Keratinocyte (primary cell): ENCODE data around the gene KLHL29. TPM values are rescaled to one million over a fixed set of nuclear protein-coding genes. Genes with fewer than 3 reads are reported as not detected.

Experiments
- DNase-seq: peaks from one replicate; pipeline ENCODE4 v3.0.0-alpha.2; 2011; ENCODE audit warnings: low read depth, missing footprints, low spot score
- FAIRE-seq: peaks from 2 replicates; lab custom pipeline; 2011; peaks lifted over from hg19 to GRCh38; lab: Jason Lieb, UNC
- H2AFZ ChIP-seq: 2 replicates; pipeline ENCODE4 v1.6.0; 2012; ENCODE audit warnings: low read length, control low read depth, inconsistent platforms; ENCODE audit not compliant: control insufficient read depth
- H3K27ac ChIP-seq: 2 replicates; pipeline ENCODE4 v1.5.1; 2011; ENCODE audit warnings: low read length; ENCODE audit not compliant: control insufficient read depth, insufficient read depth
- H3K27me3 ChIP-seq: 3 replicates; pipeline ENCODE4 v1.6.0; 2011; ENCODE audit warnings: low read length; ENCODE audit not compliant: control insufficient read depth, insufficient read depth; ENCODE audit errors: extremely low read depth
- H3K36me3 ChIP-seq, 2 experiments: 2 replicates in 1 of 2; 3 replicates in 1 of 2; pipeline ENCODE4 v1.5.1; 2011; ENCODE audit warnings: low read length in 2 of 2, mild to moderate bottlenecking in 1 of 2; ENCODE audit not compliant: control insufficient read depth in 2 of 2, insufficient read depth in 2 of 2; ENCODE audit errors: extremely low read depth in 1 of 2
- H3K4me1 ChIP-seq: 3 replicates; pipeline ENCODE4 v1.5.1; 2011; ENCODE audit warnings: low read length; ENCODE audit not compliant: control insufficient read depth, insufficient read depth; ENCODE audit errors: extremely low read depth
- H3K4me2 ChIP-seq: 3 replicates; pipeline ENCODE4 v1.6.0; 2011; ENCODE audit warnings: low read depth, low read length; ENCODE audit not compliant: control insufficient read depth, insufficient read depth; ENCODE audit errors: extremely low read depth
- H3K4me3 ChIP-seq, 3 experiments: fragments of 200-600 bp in 1 of 3; sonication (generic) in 1 of 3; 2 replicates in 2 of 3; 3 replicates in 1 of 3; pipeline ENCODE4 v1.5.1; 2011 to 2016; ENCODE audit warnings: low read length in 3 of 3, mild to moderate bottlenecking in 3 of 3, control low read depth in 2 of 3, inconsistent platforms in 1 of 3, low read depth in 1 of 3, mixed read lengths in 1 of 3, mixed run types in 1 of 3, moderate library complexity in 1 of 3; ENCODE audit not compliant: control insufficient read depth in 2 of 3, insufficient read depth in 2 of 3; ENCODE audit errors: extremely low read depth in 1 of 3
- H3K79me2 ChIP-seq: 2 replicates; pipeline ENCODE4 v1.6.0; 2012; ENCODE audit warnings: low read length; ENCODE audit not compliant: control insufficient read depth, insufficient read depth
- H3K9ac ChIP-seq: 3 replicates; pipeline ENCODE4 v1.6.0; 2011; ENCODE audit warnings: low read length; ENCODE audit not compliant: control insufficient read depth, insufficient read depth; ENCODE audit errors: extremely low read depth
- H3K9me1 ChIP-seq: 3 replicates; pipeline ENCODE4 v1.6.0; 2011; ENCODE audit warnings: low read length; ENCODE audit not compliant: control insufficient read depth, insufficient read depth; ENCODE audit errors: extremely low read depth
- H3K9me3 ChIP-seq: 2 replicates; pipeline ENCODE4 v1.5.1; 2012; ENCODE audit warnings: low read depth, low read length; ENCODE audit not compliant: control insufficient read depth
- H4K20me1 ChIP-seq: 3 replicates; pipeline ENCODE4 v1.6.0; 2011; ENCODE audit warnings: low read length; ENCODE audit not compliant: control insufficient read depth, insufficient read depth; ENCODE audit errors: extremely low read depth
- CTCF ChIP-seq, 3 experiments: IDR thresholded peaks in 1 of 3; conservative IDR thresholded peaks in 1 of 3; optimal IDR thresholded peaks in 1 of 3; 2 replicates in 2 of 3; 3 replicates in 1 of 3; pipeline versions ENCODE3 to v1.5.1; 2011; ENCODE audit warnings: low read length in 3 of 3, mild to moderate bottlenecking in 3 of 3, moderate library complexity in 2 of 3, control low read depth in 1 of 3, inconsistent platforms in 1 of 3; ENCODE audit not compliant: insufficient read depth in 2 of 3; ENCODE audit errors: extremely low read depth in 1 of 3
- EZH2 ChIP-seq: IDR thresholded peaks from one replicate; pipeline ENCODE4 v1.6.1; 2012; ENCODE audit warnings: inconsistent platforms, mild to moderate bottlenecking, low read length, moderate library complexity
- dilution Hi-C: fragments of 300-500 bp; cut with MboI; formaldehyde crosslinking; loops from one replicate; pipeline ENCODE4 v1.7.0; 2020; ENCODE audit warnings: low sequenced_read_pairs; ENCODE audit not compliant: extremely low pct_ligation_motif_present
- polyA plus RNA-seq, 5 experiments: library from polyadenylated mRNA; depleted of rRNA in 3 of 5; stranded (reverse) in 3 of 5; stranded (forward) in 1 of 5; unstranded in 1 of 5; fragments of >200 nt; gene quantifications; 1 replicate in 1 of 5; 2 replicates in 3 of 5; 3 replicates in 1 of 5; pipeline versions ENCODE4 v1.2.1 to v1.2.3, GENCODE V29; 2011 to 2012; ENCODE audit warnings: missing spikeins in 2 of 5, low read depth in 1 of 5, low replicate concordance in 1 of 5

Gene KLHL29
- polyA plus RNA-seq, 1 donor (not counting 4 experiments of a cell fraction or from before 2014, with no cell fraction given): 4.7 TPM

GRCh38 chr2:23579674-23580073, 194.7 kb downstream of the KLHL29 start:
- no peak overlapping the region for H2AFZ ChIP-seq
- no peaks in the 10 kb centered on the region for H3K27me3 ChIP-seq
- no peaks in the 10 kb centered on the region for H3K4me1 ChIP-seq
- H3K9me1 ChIP-seq: no peaks in the 10 kb centered on the region
- no peak for TF ChIP-seq EZH2
- H3K36me3 ChIP-seq: peaks cover 0 to 3% of the 10 kb centered on the region in 2 experiments
- no peak overlapping the region for H3K9ac ChIP-seq
- H3K79me2 ChIP-seq: no peaks in the 10 kb centered on the region
- H3K27ac ChIP-seq: no peak overlapping the region
- H4K20me1 ChIP-seq: peaks cover 10% of the 10 kb centered on the region
- no peaks in the 10 kb centered on the region for H3K9me3 ChIP-seq
- dilution Hi-C loops: no loop called here
- DNase-seq (no peak), FAIRE-seq (no peak)
- no peak overlapping the region for H3K4me3 ChIP-seq
- H3K4me2 ChIP-seq: no peak overlapping the region

GRCh38 chr2:23583467-23583866, 198.5 kb downstream of the KLHL29 start:
- H3K27me3 ChIP-seq: no peaks in the 10 kb centered on the region
- no peak overlapping the region for H2AFZ ChIP-seq
- no peak overlapping the region for H3K4me2 ChIP-seq
- H3K9me3 ChIP-seq: no peaks in the 10 kb centered on the region
- H3K79me2 ChIP-seq: no peaks in the 10 kb centered on the region
- H3K9me1 ChIP-seq: no peaks in the 10 kb centered on the region
- H3K4me1 ChIP-seq: no peaks in the 10 kb centered on the region
- no peak overlapping the region for H3K4me3 ChIP-seq
- no peak for TF ChIP-seq CTCF (optimal IDR thresholded peaks at IDR 0.05 in 1 of 3, IDR thresholded peaks at IDR 0.05 in 1 of 3, conservative IDR thresholded peaks at IDR 0.05 in 1 of 3; ENCODE audit: extremely low read depth in 1 of 3, insufficient read depth in 2 of 3, low read length in 3 of 3)
- TF ChIP-seq EZH2: no peak
- dilution Hi-C loops: no loop called here
- no peak overlapping the region for H3K9ac ChIP-seq
- DNase-seq (no peak), FAIRE-seq (no peak)
- H4K20me1 ChIP-seq: peaks cover 7% of the 10 kb centered on the region
- peaks cover 0 to 3% of the 10 kb centered on the region in 2 experiments for H3K36me3 ChIP-seq
- H3K27ac ChIP-seq: no peak overlapping the region
